Renal cortical epithelial cell (primary cell): ENCODE measurements around the gene ADH1C. TPM values are rescaled to one million over a fixed set of nuclear protein-coding genes. Genes with fewer than 3 reads are reported as not detected.
"Not testable (repeated sequence)": the region's sequence is repeated elsewhere in the genome, so short reads cannot be mapped to it uniquely, and the experiment has no call there.

Experiments used
- DNase-seq: peaks from one replicate; pipeline ENCODE4 v3.0.0-alpha.2; 2011; ENCODE audit warnings: low read depth
- total RNA-seq: library from RNA; depleted of rRNA; stranded (reverse); fragments of >200 nt; gene quantifications from 2 replicates; pipeline ENCODE4 v1.2.3, GENCODE V29; 2014

The ADH1C gene
- total RNA-seq = 0.35 TPM in 1 of 2 replicates, not detected in the other

DNA sequence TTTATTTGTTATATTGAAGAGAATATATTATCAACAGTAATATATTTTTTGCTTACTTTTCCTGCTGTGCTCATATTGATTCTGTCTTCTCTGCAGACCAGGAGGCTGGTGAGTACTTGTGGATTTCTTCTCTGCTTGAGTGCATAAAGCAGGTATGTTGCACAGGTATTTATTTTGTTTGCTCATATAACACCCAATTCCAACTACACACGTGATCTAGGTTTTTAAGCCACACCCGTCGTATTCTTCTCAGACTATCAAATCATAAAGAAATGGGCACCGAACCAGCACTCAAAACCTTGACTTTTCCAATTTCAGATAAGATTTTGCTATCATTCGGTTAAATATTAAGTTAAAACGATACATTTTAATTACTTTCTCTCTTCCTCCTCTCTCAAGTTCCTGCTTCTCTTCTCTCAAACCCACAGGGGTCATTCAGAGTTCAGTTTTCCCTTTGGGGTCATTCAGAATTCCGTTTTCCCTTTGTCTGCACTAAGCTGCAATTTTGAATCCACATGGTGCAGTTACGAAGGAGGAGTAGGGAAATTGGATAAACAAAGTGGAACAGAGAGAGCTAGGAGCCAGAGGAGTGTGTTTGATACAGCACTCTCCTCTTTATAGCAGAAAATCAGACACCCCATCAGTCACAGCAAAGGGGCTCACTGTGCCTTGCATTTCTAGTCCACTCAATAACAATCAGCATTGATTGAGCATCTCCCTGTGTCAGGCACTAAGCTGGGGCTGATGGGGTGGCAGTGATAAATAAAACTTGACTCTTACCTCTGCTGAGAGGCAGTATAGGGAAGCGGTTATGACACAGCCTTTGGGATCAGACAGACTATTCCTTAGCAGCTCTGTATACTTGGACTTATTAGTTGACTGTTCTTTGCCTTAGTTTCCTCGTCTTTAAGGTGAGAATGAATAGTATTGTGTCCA is at the start of gene ADH1C:
ADH1C (minus strand) TSS at position 145 of the 936 bp plus-strand sequence; CDS start at position 74, 71 bp downstream.
- peak; percentile 31 for DNase-seq

- no peak for DNase-seq
Measured at GRCh38 chr4:99400831-99401230, 48.3 kb upstream of the ADH1C start.

DNA sequence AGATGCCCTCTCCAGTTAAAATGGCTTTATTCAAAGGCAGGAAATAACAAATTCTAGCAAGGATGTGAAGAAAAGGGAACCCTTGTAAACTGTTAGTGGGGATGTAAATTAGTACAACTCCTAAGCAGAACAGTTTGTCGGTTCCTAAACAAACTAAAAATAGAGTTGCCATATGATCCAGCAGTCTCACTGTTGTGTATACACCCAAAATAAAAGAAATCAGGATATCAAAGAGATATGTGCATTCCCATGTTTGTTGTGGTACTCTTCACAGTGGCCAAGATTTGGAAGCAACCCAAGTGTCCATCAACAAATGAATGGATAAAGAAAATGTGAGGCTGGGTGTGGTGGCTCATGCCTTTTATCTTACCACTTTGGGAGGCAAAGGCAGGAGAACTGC is 46.5 kb upstream of the ADH1C start:
- no peak for DNase-seq

- DNase-seq = peak; percentile 92
Measured at GRCh38 chr4:99395595-99396364, 43.2 kb upstream of the ADH1C start.

- DNase-seq = peak; percentile 45
Measured at GRCh38 chr4:99394896-99395295, 42.4 kb upstream of the ADH1C start.

- DNase-seq = no peak
Measured at GRCh38 chr4:99390055-99390454, 37.5 kb upstream of the ADH1C start.

DNA sequence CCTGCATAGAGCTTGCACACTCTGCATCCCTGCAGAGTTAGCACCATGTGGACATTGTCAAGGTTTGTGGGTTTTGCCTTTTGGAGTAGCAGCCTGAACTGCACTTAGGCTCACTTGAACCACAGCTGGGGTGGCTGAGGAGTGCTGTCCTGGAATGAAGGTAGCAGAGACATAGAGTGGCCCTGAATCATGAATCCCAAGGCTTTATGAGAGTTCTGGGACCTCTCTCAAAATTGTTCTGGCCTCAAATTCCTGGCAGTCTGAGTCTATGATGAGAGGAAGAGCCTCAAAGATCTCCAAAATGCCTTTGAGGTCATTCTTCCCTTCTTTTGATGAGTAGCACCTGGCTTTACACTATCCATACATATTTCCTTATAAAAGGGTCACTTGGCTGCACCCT is 37.1 kb upstream of the ADH1C start:
- DNase-seq = no peak

DNA sequence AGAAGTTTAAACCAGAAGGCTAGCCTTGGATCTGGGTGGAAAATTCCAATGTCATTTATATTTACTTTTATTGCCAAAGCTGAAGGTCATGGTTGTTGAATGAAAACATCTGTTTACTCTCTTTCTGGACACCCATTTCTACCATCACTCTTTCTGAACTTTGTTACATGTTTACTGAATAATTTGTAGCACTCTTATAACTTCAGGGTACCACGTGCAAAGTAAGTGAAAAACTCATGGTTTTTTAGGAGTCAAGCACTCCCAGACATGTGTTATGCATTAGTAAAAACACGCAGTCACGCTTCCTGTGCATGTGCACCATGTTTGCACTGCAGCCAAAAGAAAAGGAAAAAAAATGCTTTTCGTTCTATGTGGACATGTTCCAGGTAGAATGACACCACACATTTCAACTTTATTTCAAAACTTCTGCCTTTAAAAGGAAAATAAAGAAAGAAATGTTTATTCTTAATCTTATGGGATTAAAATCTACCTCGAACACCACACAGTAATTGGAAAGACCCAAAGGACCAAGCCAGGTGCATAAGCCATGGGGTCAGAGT is 31.4 kb upstream of the ADH1C start:
- no peak for DNase-seq

DNA sequence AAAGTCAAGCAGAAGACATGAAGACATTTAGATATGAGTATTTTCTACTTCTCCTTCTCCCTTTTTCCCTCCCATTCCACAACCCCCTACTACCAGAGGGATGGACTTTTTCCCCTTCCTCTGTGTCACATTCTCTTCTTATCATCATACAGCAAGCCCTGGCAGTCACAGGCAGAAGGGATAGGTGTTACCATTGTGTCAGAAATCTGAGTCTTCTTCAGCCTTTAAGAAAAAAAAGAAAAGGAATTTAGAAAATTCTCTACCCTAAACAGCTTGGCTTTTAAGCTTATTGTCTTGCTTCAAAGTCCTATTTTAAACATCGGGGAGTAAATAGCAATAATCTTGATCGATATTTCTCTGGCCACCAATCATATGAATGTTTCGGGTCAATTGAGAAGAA is 30.9 kb upstream of the ADH1C start:
- DNase-seq = no peak

GRCh38 chr4:99382745-99383360 is 30.3 kb upstream of the ADH1C start:
- DNase-seq = no peak

DNA sequence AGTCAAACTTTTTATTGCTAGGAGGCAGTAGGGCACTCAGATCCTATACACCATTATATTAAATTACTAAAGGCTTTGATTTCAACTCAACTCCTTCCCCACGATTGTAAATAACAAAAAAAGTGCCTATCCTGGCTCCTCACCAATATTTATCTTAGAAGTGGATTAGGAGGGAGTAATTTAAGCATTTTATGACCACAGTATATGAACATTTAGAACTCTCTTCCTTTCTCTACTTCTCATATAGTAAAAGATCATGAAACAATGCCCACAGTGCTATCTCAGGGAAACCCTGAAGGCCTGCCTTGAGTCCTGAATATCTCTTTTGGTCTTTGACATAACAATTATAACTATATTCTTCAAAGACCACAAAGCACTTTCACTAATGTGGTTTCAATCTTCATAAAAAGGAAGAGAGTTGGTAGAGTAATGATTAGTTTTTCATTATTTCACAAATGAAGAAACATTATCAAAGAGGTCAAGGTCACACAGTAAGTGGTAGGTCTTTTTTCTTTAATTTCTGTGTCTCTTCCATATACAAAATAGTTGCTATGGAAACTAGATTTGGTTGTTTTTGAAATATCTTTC is 29.1 kb upstream of the ADH1C start:
- DNase-seq = no peak

DNA sequence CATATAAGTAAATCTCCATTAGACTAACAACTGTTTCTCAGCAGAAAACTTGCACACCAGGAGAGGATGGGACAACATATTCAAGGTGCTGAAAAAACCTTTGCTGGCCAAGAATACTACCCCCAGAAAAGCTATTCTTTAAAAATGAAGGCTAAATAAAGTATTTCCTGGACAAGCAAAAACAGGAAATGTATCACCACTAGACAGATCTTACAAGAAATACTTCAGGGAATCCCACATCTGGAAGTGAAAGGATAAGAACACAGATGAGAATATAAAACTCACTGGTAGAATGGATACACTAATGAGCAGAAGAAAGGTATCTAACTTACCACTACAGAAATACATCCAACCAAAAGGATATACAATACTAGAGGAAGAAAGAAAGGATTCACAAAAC is 27.0 kb upstream of the ADH1C start:
- no peak for DNase-seq

GRCh38 chr4:99378876-99379275 is 26.3 kb upstream of the ADH1C start:
- no peak for DNase-seq

DNA sequence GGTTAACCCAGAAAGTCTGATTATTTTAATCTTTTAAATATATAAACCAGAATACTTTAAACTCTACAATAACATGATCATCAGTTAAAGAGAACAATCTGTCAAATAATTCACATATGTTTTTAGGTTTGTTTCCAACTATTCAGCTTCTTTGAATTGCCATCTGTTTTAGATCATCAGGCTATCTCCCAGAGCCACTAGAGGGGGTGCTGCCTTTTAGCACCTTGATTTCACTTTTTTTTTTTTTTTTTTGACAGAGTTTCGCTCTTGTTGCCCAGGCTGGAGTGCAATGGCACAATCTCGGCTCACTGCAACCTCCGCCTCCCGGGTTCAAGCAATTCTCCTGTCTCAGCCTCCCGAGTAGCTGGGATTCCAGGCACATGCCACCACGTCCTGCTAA is 24.8 kb upstream of the ADH1C start:
- peak; percentile 25 for DNase-seq

DNA sequence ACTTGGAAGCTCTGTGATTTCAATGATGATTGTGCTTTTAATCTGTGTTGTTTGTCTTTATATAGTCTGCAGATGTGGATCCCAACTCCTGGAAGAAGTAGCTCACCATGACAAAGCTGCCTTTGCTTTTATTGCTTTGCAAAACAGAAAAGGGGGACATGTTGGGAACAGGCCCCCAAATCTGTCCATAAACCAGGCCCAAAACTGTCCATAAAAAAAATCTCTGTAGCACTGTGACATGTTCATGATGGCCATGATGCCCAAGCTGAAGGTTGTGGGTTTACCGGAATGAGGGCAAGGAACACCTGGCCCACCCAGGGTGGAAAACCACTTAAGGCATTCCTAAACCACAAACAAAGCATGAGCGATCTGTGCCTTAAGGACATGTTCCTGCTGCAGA is 19.9 kb upstream of the ADH1C start:
- not testable (repeated sequence) for DNase-seq

- DNase-seq = not testable (repeated sequence)
Measured at GRCh38 chr4:99367817-99368216, 15.3 kb upstream of the ADH1C start.

DNA sequence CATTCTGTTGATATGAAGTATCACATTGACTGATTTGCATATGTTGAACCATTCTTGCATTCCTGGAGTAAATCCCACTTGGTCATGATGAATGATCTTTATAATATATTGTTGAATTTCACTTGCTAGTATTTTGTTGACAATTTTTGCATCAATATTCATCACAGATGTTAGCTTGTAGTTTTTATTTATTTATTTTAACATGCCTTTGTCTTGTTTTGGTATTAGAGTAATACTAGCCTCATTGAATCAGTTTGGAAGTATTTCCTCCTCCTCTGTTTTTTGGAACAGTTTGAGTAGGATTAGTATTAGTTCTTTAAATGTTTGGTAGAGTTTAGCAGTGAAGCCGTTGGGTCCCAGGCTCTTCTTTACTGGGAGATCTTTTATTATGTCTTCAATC is 13.9 kb upstream of the ADH1C start:
- no peak for DNase-seq

- no peak for DNase-seq
Measured at GRCh38 chr4:99362768-99363167, 10.2 kb upstream of the ADH1C start.

GRCh38 chr4:99361899-99362275 is 9.3 kb upstream of the ADH1C start:
- DNase-seq = no peak

DNA sequence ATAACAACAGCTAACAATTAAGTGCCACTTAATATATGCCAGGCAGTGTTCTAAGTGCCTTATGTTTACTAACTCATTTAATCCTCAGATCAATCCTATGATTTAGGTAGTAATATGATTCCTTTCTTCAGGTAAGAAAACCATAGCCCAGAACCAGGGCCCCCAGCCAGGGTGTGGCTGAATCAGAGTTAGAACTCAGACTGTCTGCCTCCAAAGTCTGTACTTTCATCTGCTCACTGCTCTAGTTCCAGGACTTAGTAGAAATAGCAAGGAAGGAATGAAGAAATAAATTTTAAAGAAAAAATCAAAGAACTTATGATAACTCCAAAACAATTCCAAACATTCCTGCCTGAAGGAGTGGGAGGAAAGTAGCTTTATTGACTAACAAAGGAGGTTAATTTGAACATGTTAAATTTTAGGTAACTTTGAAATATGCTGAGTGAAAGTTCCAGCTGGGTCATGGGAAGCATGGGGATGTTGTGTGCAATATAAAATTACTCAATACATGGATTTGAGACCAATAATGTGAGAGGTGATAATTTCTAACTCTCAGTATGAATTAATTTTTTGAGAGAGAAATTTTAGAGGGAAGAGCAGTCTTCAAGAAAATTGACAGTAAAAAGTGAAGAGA is 8.8 kb upstream of the ADH1C start:
- DNase-seq = peak; percentile 5

GRCh38 chr4:99359480-99360204 is 7.1 kb upstream of the ADH1C start:
- DNase-seq = no peak
